Measurements from ENCODE around the gene ELMO3. TPM values are rescaled to one million over a fixed set of nuclear protein-coding genes. Genes with fewer than 3 reads are reported as not detected.
A peak's percentile ranks its signal among the peaks of the same experiment; 100 is the strongest.

ELMO3 gene
- total RNA-seq, 6 experiments from 2014 or later = 0.79 to 1.3 (median 1.1) TPM

DNA sequence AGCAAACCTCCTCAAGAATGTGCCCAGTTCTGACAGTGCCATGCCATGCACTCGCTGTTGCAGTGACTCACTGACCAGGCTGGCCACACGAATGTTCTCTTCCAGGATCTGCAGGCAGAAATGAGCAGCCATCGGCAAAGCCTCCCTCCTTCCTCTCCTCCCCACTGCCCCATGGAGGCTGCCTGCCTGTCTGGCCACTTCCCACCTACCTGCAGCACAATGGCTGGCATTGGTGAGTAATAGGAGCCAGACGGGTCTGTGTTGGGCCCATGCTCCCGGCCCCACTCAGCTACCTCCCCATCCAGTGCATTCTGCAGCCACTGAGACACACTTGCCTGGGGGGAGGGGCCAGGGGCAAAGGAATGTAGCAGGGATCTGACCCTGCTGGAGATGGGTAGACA is 12.4 kb upstream of the ELMO3 start:
- H3K27ac Mint-ChIP-seq = peak overlapping the region; percentile 10; the same call in 1 of the 2 replicates

DNA sequence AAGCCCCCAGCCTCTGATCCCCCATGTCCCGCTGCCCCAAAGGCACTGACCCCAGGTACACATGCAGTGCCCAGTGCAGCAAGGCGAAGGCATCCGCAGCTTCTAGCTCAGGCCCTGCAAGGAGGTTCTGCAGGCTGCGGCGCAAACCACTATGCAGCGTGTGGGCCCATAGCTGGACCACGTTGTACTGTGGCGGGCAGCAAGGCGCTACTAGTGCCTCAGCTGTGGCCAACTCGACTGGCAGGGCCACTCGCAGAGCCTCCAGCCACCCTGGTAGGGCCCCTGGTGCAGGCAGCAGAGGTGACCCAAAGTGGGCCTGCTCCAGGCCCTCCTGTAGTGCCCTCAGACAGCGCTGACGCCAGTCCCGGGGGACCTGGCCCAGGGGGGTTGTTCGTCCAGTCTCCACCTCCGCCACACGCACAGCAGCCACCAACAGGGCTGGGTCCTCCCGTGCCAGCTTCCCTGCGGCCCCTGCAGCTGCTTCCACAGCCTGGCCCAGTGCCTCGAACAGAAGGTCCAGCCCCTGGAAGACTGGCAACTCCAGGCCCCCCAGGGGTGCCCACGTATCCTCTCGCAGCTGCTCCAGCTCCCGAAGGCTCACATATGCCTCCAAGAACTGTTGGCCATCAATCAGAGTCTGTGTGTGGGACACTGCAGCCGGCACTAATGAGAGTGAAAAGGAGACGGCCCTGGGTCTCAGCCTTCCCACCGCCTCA is 11.6 kb upstream of the ELMO3 start:
- Mint-ChIP-seq H3K4me3 (no peak overlapping the region), H3K36me3 (ENCODE audit: low read depth) (no peaks in the 10 kb centered on the region; the same call in 1 of the 2 replicates), H3K4me1 (ENCODE audit: low read depth) (peaks cover 36% of the 10 kb centered on the region), H3K27me3 (ENCODE audit: insufficient read depth) (peaks cover 3% of the 10 kb centered on the region), H3K27ac (no peak overlapping the region), H3K9me3 (no peaks in the 10 kb centered on the region)
- TF ChIP-seq, protein P1, sequence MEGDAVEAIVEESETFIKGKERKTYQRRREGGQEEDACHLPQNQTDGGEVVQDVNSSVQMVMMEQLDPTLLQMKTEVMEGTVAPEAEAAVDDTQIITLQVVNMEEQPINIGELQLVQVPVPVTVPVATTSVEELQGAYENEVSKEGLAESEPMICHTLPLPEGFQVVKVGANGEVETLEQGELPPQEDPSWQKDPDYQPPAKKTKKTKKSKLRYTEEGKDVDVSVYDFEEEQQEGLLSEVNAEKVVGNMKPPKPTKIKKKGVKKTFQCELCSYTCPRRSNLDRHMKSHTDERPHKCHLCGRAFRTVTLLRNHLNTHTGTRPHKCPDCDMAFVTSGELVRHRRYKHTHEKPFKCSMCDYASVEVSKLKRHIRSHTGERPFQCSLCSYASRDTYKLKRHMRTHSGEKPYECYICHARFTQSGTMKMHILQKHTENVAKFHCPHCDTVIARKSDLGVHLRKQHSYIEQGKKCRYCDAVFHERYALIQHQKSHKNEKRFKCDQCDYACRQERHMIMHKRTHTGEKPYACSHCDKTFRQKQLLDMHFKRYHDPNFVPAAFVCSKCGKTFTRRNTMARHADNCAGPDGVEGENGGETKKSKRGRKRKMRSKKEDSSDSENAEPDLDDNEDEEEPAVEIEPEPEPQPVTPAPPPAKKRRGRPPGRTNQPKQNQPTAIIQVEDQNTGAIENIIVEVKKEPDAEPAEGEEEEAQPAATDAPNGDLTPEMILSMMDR (IDR thresholded peaks at IDR 0.05) = no peak
- no peak for DNase-seq

More for the DNA sequence above, 12.4 kb upstream of the ELMO3 start:
- peak overlapping the region; percentile 21; the same call in 1 of the 2 replicates for H3K4me3 Mint-ChIP-seq
- DNase-seq = peak; percentile 64
- H3K27me3 Mint-ChIP-seq (ENCODE audit: insufficient read depth) = peaks cover 3% of the 10 kb centered on the region
- peaks cover 33% of the 10 kb centered on the region for H3K4me1 Mint-ChIP-seq (ENCODE audit: low read depth)
- TF ChIP-seq, protein P1 (IDR thresholded peaks at IDR 0.05) = no peak
- no peaks in the 10 kb centered on the region for H3K9me3 Mint-ChIP-seq
- H3K36me3 Mint-ChIP-seq (ENCODE audit: low read depth) = no peaks in the 10 kb centered on the region

DNA sequence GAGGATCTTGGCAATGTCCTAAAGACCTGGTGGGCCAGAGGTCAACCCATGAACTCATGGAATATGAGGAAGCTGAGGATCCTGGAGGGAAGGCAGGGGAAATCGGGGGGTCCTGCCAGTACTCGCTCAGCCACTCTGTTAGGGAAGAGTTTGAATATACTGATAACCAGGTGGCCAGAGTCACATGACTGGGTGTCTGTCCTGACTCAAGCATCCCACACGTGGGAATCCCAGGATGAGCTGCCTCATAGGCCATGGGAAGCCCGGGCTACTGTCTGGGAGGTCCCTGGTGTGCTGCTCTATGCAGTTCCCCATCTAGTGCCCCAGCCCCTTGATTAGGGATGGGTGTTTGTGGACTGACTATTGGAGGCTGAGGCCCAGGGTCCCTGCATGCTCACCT is 10.6 kb upstream of the ELMO3 start:
- Mint-ChIP-seq H3K27ac (no peak overlapping the region), H3K4me1 (ENCODE audit: low read depth) (peaks cover 45% of the 10 kb centered on the region), H3K36me3 (ENCODE audit: low read depth) (peaks cover 9% of the 10 kb centered on the region), H3K27me3 (ENCODE audit: insufficient read depth) (peaks cover 3% of the 10 kb centered on the region), H3K4me3 (no peak overlapping the region), H3K9me3 (no peaks in the 10 kb centered on the region)
- DNase-seq = no peak
- TF ChIP-seq, protein P1 (IDR thresholded peaks at IDR 0.05) = no peak

DNA sequence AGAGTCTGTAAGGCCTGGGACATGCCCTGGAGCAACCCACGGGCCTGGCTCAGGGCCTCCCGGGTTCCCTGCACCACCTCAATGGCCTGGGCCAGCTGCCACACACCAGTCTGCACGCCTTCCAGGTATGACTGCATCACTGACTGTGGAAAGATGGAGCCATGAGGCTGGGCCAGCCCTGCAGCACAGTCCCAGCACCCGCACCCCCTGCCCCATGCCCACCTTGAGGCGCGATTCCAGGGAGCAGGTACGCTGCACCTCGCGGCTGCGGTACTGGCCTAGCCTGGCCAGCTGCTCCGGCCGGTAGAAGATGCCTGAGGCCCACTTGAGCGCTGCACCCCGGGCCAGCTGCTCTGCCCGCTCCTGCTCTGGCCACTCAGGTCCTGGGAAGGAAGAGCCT is 10.1 kb upstream of the ELMO3 start:
- peaks cover 50% of the 10 kb centered on the region for H3K4me1 Mint-ChIP-seq (ENCODE audit: low read depth)
- peaks cover 3% of the 10 kb centered on the region for H3K27me3 Mint-ChIP-seq (ENCODE audit: insufficient read depth)
- TF ChIP-seq, protein P1 (IDR thresholded peaks at IDR 0.05) = no peak
- H3K27ac Mint-ChIP-seq = no peak overlapping the region
- H3K4me3 Mint-ChIP-seq = no peak overlapping the region
- peaks cover 13% of the 10 kb centered on the region for H3K36me3 Mint-ChIP-seq (ENCODE audit: low read depth)
- H3K9me3 Mint-ChIP-seq = no peaks in the 10 kb centered on the region
- DNase-seq = no peak

DNA sequence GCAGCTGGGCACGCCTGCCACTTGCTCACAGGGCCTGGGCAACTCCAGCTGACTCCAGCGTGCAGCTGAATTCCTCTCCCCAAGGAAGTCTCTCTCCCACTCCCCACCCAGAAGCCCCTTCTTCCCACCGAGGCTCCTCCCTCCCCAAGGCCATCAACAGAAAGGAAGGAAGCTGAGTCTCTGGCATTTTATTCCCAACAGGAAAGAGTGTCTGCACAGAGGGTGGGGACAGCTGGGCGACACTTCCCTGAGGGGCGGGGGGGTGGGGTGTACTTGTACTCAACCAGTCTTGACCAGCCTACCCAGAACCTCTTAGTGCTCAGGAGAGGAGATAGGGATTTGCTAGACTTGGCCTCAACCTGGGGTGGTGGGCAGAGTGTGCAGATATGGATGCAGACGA is 8.9 kb upstream of the ELMO3 start, which contains the start of gene EXOC3L1:
Gene EXOC3L1, minus strand, starts transcription at position 96 of the 400 bp plus-strand sequence. CDS start 460 bp downstream, outside the sequence.
- TF ChIP-seq, protein P1 (IDR thresholded peaks at IDR 0.05) = no peak
- Mint-ChIP-seq H3K9me3 (no peaks in the 10 kb centered on the region), H3K27me3 (ENCODE audit: insufficient read depth) (peaks cover 3% of the 10 kb centered on the region), H3K27ac (no peak within 1 kb of the TSS), H3K36me3 (ENCODE audit: low read depth) (peaks cover 17% of the 10 kb centered on the region), H3K4me1 (ENCODE audit: low read depth) (peaks cover 52% of the 10 kb centered on the region), H3K4me3 (no peak within 1 kb of the TSS)
- DNase-seq = no peak
